K562 (cell line): ENCODE data around the gene ZNF385C. TPM values are rescaled to one million over a fixed set of nuclear protein-coding genes. Genes with fewer than 3 reads are reported as not detected.
A peak's percentile ranks its signal among the peaks of the same experiment; 100 is the strongest.

Experiments
- ATAC-seq: fragments of 200-7000 bp; cut with Tn5 transposase; 3 replicates; pipeline ENCODE4 v1.9.1; 2020; ENCODE audit warnings: moderate library complexity
- BruUV-seq: library from RNA; stranded (reverse); fragments of 400-500 nt; replicated peaks from 2 replicates; lab custom pipeline; 2021; lab: Mats Ljungman, UMichigan
- CTCF ChIA-PET: fragments of 300-600 bp; formaldehyde crosslinking; extraction: SDS; loops from one replicate; lab custom pipeline; 2021; ENCODE audit warnings: low intra/inter-chr PET ratio; lab: Yijun Ruan, JAX
- POLR2A ChIA-PET: fragments of 300-600, 350-650 bp; sonication (Branson Sonifier 250); formaldehyde crosslinking; extraction: SDS; loops from one replicate; lab custom pipeline; 2021; ENCODE audit warnings: antibody characterized with exemption, inconsistent platforms; lab: Yijun Ruan, JAX
- DNase-seq, 4 experiments: peaks; one replicate each; pipeline versions ENCODE4 v3.0.0 to v3.0.0-alpha.2; 2011 to 2018; ENCODE audit warnings: low spot score in 3 of 4, mixed read lengths in 3 of 4; ENCODE audit errors: extremely low read depth in 1 of 4
- FAIRE-seq: peaks from 2 replicates; lab custom pipeline; 2011; peaks lifted over from hg19 to GRCh38; lab: Jason Lieb, UNC
- H2AFZ ChIP-seq: 2 replicates; pipeline ENCODE4 v1.6.0; 2011; ENCODE audit warnings: low read depth, low read length, control low read depth, inconsistent platforms
- H3K27ac ChIP-seq: fragments of 200-600 bp; 3 replicates; pipeline ENCODE4 v1.8.0; 2011; ENCODE audit warnings: low read depth, mild to moderate bottlenecking, control low read depth, inconsistent platforms, low read length, moderate library complexity, mixed read lengths; ENCODE audit errors: extremely low read depth
- H3K27me3 ChIP-seq, 2 experiments: fragments of 300-600 bp in 1 of 2; 2 replicates in 1 of 2; 3 replicates in 1 of 2; pipeline versions ENCODE4 v1.6.0 to v1.8.0; 2011; ENCODE audit warnings: inconsistent platforms in 2 of 2, low read length in 2 of 2, mild to moderate bottlenecking in 1 of 2, mixed read lengths in 1 of 2, moderate library complexity in 1 of 2; ENCODE audit not compliant: control insufficient read depth in 2 of 2, insufficient read depth in 2 of 2
- H3K36me3 ChIP-seq: fragments of 300-600 bp; 3 replicates; pipeline ENCODE4 v1.8.0; 2011; ENCODE audit warnings: mild to moderate bottlenecking, low read length, inconsistent platforms; ENCODE audit not compliant: control insufficient read depth, insufficient read depth
- H3K4me1 ChIP-seq, 2 experiments: fragments of 200-600 bp in 1 of 2; replicated peaks in 1 of 2; 2 replicates in 1 of 2; 3 replicates in 1 of 2; pipeline versions ENCODE4 v1.5.1 to v1.8.0; 2011; ENCODE audit warnings: inconsistent platforms in 2 of 2, low read length in 2 of 2, mild to moderate bottlenecking in 1 of 2, mixed read lengths in 1 of 2, moderate library complexity in 1 of 2; ENCODE audit not compliant: control insufficient read depth in 2 of 2, insufficient read depth in 2 of 2
- H3K4me2 ChIP-seq: 2 replicates; pipeline ENCODE4 v1.6.1; 2011; ENCODE audit warnings: low read length, control low read depth, inconsistent platforms, mixed read lengths; ENCODE audit not compliant: insufficient read depth
- H3K4me3 ChIP-seq: fragments of 200-600 bp; sonication (generic), shearing (Covaris generic); 2 replicates; pipeline ENCODE4 v1.5.1; 2016; ENCODE audit warnings: control low read depth, inconsistent platforms
- H3K79me2 ChIP-seq: fragments of 200-600 bp; 3 replicates; pipeline ENCODE4 v1.8.0; 2011; ENCODE audit warnings: low read length, inconsistent platforms; ENCODE audit not compliant: control insufficient read depth, insufficient read depth
- H3K9ac ChIP-seq, 2 experiments: 2 replicates each; pipeline versions ENCODE4 v1.6.0 to v1.6.1; 2011; ENCODE audit warnings: low read depth in 2 of 2, low read length in 2 of 2, control low read depth in 1 of 2, inconsistent platforms in 1 of 2, mild to moderate bottlenecking in 1 of 2, mixed read lengths in 1 of 2; ENCODE audit not compliant: insufficient read depth in 1 of 2
- H3K9me1 ChIP-seq: one replicate; pipeline ENCODE4 v1.6.0; 2011; ENCODE audit warnings: inconsistent platforms, mild to moderate bottlenecking, low read length, moderate library complexity; ENCODE audit not compliant: control insufficient read depth, insufficient read depth
- H3K9me3 ChIP-seq: replicated peaks from 2 replicates; pipeline ENCODE4 v1.5.1; 2011; ENCODE audit warnings: low read depth, low read length, inconsistent platforms; ENCODE audit not compliant: control insufficient read depth, insufficient read depth
- H4K20me1 ChIP-seq: replicated peaks from 2 replicates; pipeline ENCODE4 v1.6.1; 2011; ENCODE audit warnings: low read length, inconsistent platforms, mixed read lengths; ENCODE audit not compliant: control insufficient read depth, insufficient read depth
- ARID4B ChIP-seq: sonication (generic); formaldehyde crosslinking; IDR thresholded peaks from 2 replicates; pipeline ENCODE4 v1.8.0; 2022; ENCODE audit warnings: mild to moderate bottlenecking, missing genetic modification reagents
- CCNT2 ChIP-seq: IDR thresholded peaks from 2 replicates; pipeline ENCODE4 v1.6.1; 2011; ENCODE audit warnings: borderline replicate concordance, low read depth, mild to moderate bottlenecking, moderate library complexity, mixed read lengths, low read length; ENCODE audit not compliant: insufficient read length; ENCODE audit errors: extremely low read depth
- EP300 ChIP-seq: IDR thresholded peaks from 2 replicates; pipeline ENCODE4 v1.6.1; 2012; ENCODE audit warnings: low read length, improper control_type of control experiment
- FOXJ3 ChIP-seq: sonication (generic); formaldehyde crosslinking; IDR thresholded peaks from 2 replicates; pipeline ENCODE4 v1.4.0; 2020; ENCODE audit warnings: mild to moderate bottlenecking, missing genetic modification reagents
- FOXP1 ChIP-seq: sonication (generic); formaldehyde crosslinking; IDR thresholded peaks from 2 replicates; pipeline ENCODE4 v1.8.0; 2022; ENCODE audit warnings: mild to moderate bottlenecking, missing genetic modification reagents
- KLF16 ChIP-seq: IDR thresholded peaks from 2 replicates; pipeline ENCODE4 v1.6.1; 2016; ENCODE audit warnings: antibody characterized with exemption
- MECOM ChIP-seq: fragments of 250-450 bp; sonication (Bioruptor Pico); IDR thresholded peaks from 2 replicates; pipeline ENCODE4 v1.8.0; 2022; ENCODE audit warnings: inconsistent platforms
- NCOR1 ChIP-seq: fragments of 450-650 bp; IDR thresholded peaks from 2 replicates; pipeline ENCODE4 v1.6.1; 2016; ENCODE audit warnings: mild to moderate bottlenecking, moderate library complexity
- PBX2 ChIP-seq, 2 experiments: IDR thresholded peaks in 1 of 2; conservative IDR thresholded peaks in 1 of 2; 2 replicates each; pipeline ENCODE4 v1.6.1; 2016; ENCODE audit warnings: low read depth in 2 of 2, mild to moderate bottlenecking in 1 of 2, missing compliant biosample characterization in 1 of 2, missing genetic modification characterization in 1 of 2, moderate library complexity in 1 of 2
- TCF3 ChIP-seq: sonication (generic); formaldehyde crosslinking; IDR thresholded peaks from 2 replicates; pipeline ENCODE4 v1.4.0; 2020; ENCODE audit warnings: mild to moderate bottlenecking, missing genetic modification reagents
- TEAD4 ChIP-seq, 2 experiments: sonication (generic) in 1 of 2; formaldehyde crosslinking in 1 of 2; IDR thresholded peaks; 2 replicates each; pipeline versions ENCODE4 v1.6.1 to v1.8.0; 2012 to 2022; ENCODE audit warnings: borderline replicate concordance in 1 of 2, inconsistent platforms in 1 of 2, low read length in 1 of 2, mild to moderate bottlenecking in 1 of 2, missing genetic modification reagents in 1 of 2
- ZNF134 ChIP-seq: fragments of 250-450 bp; sonication (Bioruptor Pico); conservative IDR thresholded peaks from 2 replicates; pipeline ENCODE4 v1.4.0; 2020
- ZNF253 ChIP-seq: fragments of 250-450 bp; sonication (Bioruptor Pico); conservative IDR thresholded peaks from 2 replicates; pipeline ENCODE4 v1.6.1; 2021; ENCODE audit warnings: mild to moderate bottlenecking
- ZNF384 ChIP-seq: IDR thresholded peaks from 2 replicates; pipeline ENCODE4 v1.6.1; 2012; ENCODE audit warnings: low read depth, low read length, improper control_type of control experiment
- WGBS: fragments of 100-300 bp; shearing (Covaris generic); methylation state at CpG from one replicate; pipeline ENCODE4 v1.1.6; 2016; ENCODE audit warnings: low coverage, mixed read lengths; ENCODE audit not compliant: insufficient coverage; ENCODE audit errors: missing lambda C conversion rate; 5-methylcytosine and 5-hydroxymethylcytosine counted together
- in situ Hi-C: fragments of 300-500 bp; cut with MboI; formaldehyde crosslinking; loops from 4 replicates; pipeline ENCODE4 v1.15.0; 2018; ENCODE audit warnings: inconsistent platforms, mixed read lengths
- intact Hi-C: fragments of 100-400 bp; cut with micrococcal nuclease; formaldehyde crosslinking; loops from 2 replicates; pipeline ENCODE4 v1.14.2; 2022
- polyA plus RNA-seq, 8 experiments: library from polyadenylated mRNA; depleted of rRNA in 4 of 8; stranded (reverse) in 5 of 8; unstranded in 3 of 8; fragments of >200 nt; fragmentation: Nextera tagmentation in 2 of 8; fragmentation: Illumina TruSeq in 1 of 8; extraction: Ambion mirVana in 2 of 8; extraction: Trizol in 1 of 8; gene quantifications; 2 replicates each; pipeline versions ENCODE4 v1.2.1 to v1.2.3, GENCODE V29; 2011 to 2014; ENCODE audit warnings: inconsistent platforms in 1 of 8, missing spikeins in 1 of 8
- total RNA-seq, 7 experiments: library from RNA; depleted of rRNA in 6 of 7; stranded (reverse); fragments of >200 nt in 6 of 7; fragmentation: Illumina TruSeq in 2 of 7; extraction: Trizol in 2 of 7; gene quantifications; 2 replicates each; pipeline versions ENCODE4 v1.2.1 to v1.2.3, GENCODE V29; 2011 to 2021; ENCODE audit warnings: low replicate concordance in 1 of 7

ZNF385C gene
- total and polyA plus RNA-seq, 9 of the 15 experiments (the other 6 are each of a cell fraction or from before 2014, with no cell fraction given) = 0.03 to 0.35 (median 0.18) TPM; not detected in 1

GRCh38 chr17:42087042-42087701 lies 11.1 kb downstream of the ZNF385C start:
- in situ Hi-C loops (no loop called here), intact Hi-C loops (no loop called here)
- no peaks in the 10 kb centered on the region for H4K20me1 ChIP-seq
- no peaks in the 10 kb centered on the region for H3K79me2 ChIP-seq
- H3K9me1 ChIP-seq = no peaks in the 10 kb centered on the region
- H3K36me3 ChIP-seq = no peaks in the 10 kb centered on the region
- ChIA-PET POLR2A (interaction anchor here (0.6 to 0.9 kb wide), 4 partner anchors 10 to 406 kb away, joined by 3 to 4 read pairs (median 3); no protein-coding TSS in a partner anchor), CTCF (no interaction called here)
- peak; percentile 54 for ATAC-seq
- 12% methylated on average over 7 of the region's 7 CpGs for WGBS
- no peak overlapping the region for H3K4me2 ChIP-seq
- peak in 2 of 4 experiments; percentile 41 to 63 for DNase-seq
- no TSS peak for BruUV-seq
- no peak overlapping the region for H3K27ac ChIP-seq
- H3K4me3 ChIP-seq = no peak overlapping the region
- peaks cover 0 to 9% of the 10 kb centered on the region in 2 experiments; a peak in 1 of 5 replicates for H3K27me3 ChIP-seq
- H2AFZ ChIP-seq = no peak overlapping the region
- H3K9ac ChIP-seq = no peak overlapping the region
- peak; percentile 91 for FAIRE-seq
- peaks cover 17 to 23% of the 10 kb centered on the region in 2 experiments for H3K4me1 ChIP-seq
- no peaks in the 10 kb centered on the region for H3K9me3 ChIP-seq
- TF ChIP-seq EP300 (peak; percentile 61), NCOR1 (peak; percentile 65), ZNF134 (CRISPR knock-in tag) (no peak), TCF3 (CRISPR knock-in tag) (peak; percentile 63), FOXJ3 (no peak), MECOM (CRISPR knock-in tag) (peak; percentile 73; the same call in 1 of the 2 replicates), TEAD4 (IDR thresholded peaks at IDR 0.05; ENCODE audit: low read length) (peak; percentile 69), TEAD4 (CRISPR knock-in tag; IDR thresholded peaks at IDR 0.05; ENCODE audit: borderline replicate concordance) (no peak), PBX2 (CRISPR knock-in tag; IDR thresholded peaks at IDR 0.05; ENCODE audit: low read depth) (peak; percentile 71), PBX2 (tag; conservative IDR thresholded peaks at IDR 0.05; ENCODE audit: low read depth) (peak; percentile 99), ARID4B (CRISPR knock-in tag) (no peak), KLF16 (peak; percentile 69; the same call in 1 of the 2 replicates), ZNF253 (CRISPR knock-in tag) (no peak), CCNT2 (peak; percentile 28), ZNF384 (peak; percentile 76), FOXP1 (CRISPR knock-in tag) (no peak)
